ENCODE measurements around the gene MEAF6. TPM values are rescaled to one million over a fixed set of nuclear protein-coding genes. Genes with fewer than 3 reads are reported as not detected.

MEAF6 gene
- total RNA-seq, 1 experiment from 2014 or later, result 51.6 TPM

DNA sequence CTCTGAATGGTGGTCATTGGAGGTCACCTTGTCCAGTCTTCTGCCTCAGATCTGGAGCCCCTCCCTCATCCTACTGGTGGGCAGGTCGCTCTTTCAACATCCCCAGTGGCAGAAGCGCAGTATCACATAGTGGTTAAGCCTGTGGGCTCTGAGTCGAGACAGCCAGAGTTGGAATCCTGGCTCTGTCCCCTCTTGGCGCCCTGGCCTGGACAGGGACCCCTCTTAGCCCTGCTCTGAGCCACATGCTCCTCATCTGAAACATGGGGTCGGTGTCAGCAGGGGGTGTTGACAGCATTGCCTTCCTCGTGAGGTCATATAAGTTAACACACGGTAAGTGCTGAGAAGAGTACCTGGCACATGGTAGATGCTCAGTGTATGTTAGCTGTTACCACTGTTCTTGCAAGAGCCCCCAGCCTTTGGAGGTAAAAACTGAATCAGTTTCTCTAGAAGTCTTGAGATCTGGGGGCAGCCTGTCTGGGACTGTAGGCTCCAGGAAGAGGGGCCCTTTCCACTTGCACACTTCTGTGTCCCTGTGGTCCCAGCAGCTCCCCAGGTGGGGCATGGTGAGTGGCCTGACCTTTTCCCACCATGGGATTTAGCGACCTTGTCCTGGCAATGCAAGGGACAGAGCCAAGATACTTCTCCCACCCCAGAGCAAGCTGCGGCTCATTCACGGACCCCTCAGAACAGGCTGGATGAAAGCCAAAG is 33.8 kb downstream of the MEAF6 start:
- Histone ChIP-seq H3K9me3 (ENCODE audit: control insufficient read depth, low read depth, low read length) (no peaks in the 10 kb centered on the region), H4K5ac (ENCODE audit: insufficient read length, low read depth, low read length) (no peak overlapping the region), H3T11ph (ENCODE audit: low read length) (no peak overlapping the region), H2AFZ (ENCODE audit: low read length) (no peak overlapping the region), H3K23ac (ENCODE audit: insufficient read length, low read depth, low read length) (no peak overlapping the region), H4K8ac (replicated peaks; ENCODE audit: insufficient read length, low read depth, low read length) (no peak overlapping the region), H3K14ac (ENCODE audit: insufficient read depth, low read length) (no peak overlapping the region), H4K20me1 (ENCODE audit: control insufficient read depth, insufficient read depth, insufficient read length) (no peaks in the 10 kb centered on the region), H2BK15ac (ENCODE audit: low read depth, low read length) (no peak overlapping the region), H3K56ac (ENCODE audit: insufficient read length, low read depth, low read length) (no peak overlapping the region), H2BK12ac (ENCODE audit: insufficient read length, low read depth, low read length) (no peak overlapping the region), H3K4ac (ENCODE audit: low read depth, low read length) (no peak overlapping the region), H3K9ac (ENCODE audit: extremely low read depth, insufficient read length, low read length) (no peak overlapping the region), H4K91ac (ENCODE audit: insufficient read length, low read depth, low read length) (no peak overlapping the region), H3K27me3 (ENCODE audit: insufficient read depth, low read length) (no peaks in the 10 kb centered on the region), H3K27ac (ENCODE audit: insufficient read length, low read depth, low read length) (no peak overlapping the region), H2BK5ac (ENCODE audit: insufficient read length, low read length) (no peak overlapping the region), H3K4me2 (ENCODE audit: insufficient read depth, insufficient read length, low read length) (no peak overlapping the region), H2AK5ac (ENCODE audit: insufficient read length, low read length) (no peak overlapping the region), H3K79me1 (ENCODE audit: insufficient read depth, low read depth, low read length, poor library complexity, severe bottlenecking) (no peaks in the 10 kb centered on the region), H3K18ac (ENCODE audit: insufficient read length, low read depth, low read length) (no peak overlapping the region), H3K79me2 (ENCODE audit: insufficient read depth, low read length) (no peaks in the 10 kb centered on the region; the same call in 1 of the 2 replicates), H3K23me2 (ENCODE audit: insufficient read length, low read depth, low read length, poor library complexity, severe bottlenecking) (no peaks in the 10 kb centered on the region), H2BK120ac (ENCODE audit: low read depth, low read length, poor library complexity, severe bottlenecking) (no peak overlapping the region), H3K4me1 (ENCODE audit: insufficient read depth, low read length) (peaks cover 7% of the 10 kb centered on the region; the same call in 1 of the 2 replicates), H2BK20ac (ENCODE audit: low read depth, low read length, poor library complexity, severe bottlenecking) (no peak overlapping the region)
- H3K4me1 Mint-ChIP-seq, result peaks cover 25 to 37% of the 10 kb centered on the region in 2 experiments
- no peaks in the 10 kb centered on the region; the same call in 1 of the 2 replicates for H3K27me3 Mint-ChIP-seq (ENCODE audit: low read depth)
- H3K9me3 Mint-ChIP-seq, result no peaks in the 10 kb centered on the region
- H3K27ac Mint-ChIP-seq, result no peak overlapping the region
- TF ChIP-seq, protein P1, sequence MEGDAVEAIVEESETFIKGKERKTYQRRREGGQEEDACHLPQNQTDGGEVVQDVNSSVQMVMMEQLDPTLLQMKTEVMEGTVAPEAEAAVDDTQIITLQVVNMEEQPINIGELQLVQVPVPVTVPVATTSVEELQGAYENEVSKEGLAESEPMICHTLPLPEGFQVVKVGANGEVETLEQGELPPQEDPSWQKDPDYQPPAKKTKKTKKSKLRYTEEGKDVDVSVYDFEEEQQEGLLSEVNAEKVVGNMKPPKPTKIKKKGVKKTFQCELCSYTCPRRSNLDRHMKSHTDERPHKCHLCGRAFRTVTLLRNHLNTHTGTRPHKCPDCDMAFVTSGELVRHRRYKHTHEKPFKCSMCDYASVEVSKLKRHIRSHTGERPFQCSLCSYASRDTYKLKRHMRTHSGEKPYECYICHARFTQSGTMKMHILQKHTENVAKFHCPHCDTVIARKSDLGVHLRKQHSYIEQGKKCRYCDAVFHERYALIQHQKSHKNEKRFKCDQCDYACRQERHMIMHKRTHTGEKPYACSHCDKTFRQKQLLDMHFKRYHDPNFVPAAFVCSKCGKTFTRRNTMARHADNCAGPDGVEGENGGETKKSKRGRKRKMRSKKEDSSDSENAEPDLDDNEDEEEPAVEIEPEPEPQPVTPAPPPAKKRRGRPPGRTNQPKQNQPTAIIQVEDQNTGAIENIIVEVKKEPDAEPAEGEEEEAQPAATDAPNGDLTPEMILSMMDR (conservative IDR thresholded peaks at IDR 0.05), result no peak
- no CpG with 5 or more reads among the region's 10 CpGs for WGBS (ENCODE audit: extremely low coverage, insufficient read length, low lambda C conversion rate)
- H3K36me3 Mint-ChIP-seq (ENCODE audit: insufficient read depth in 1 of 3, low read depth in 3 of 3), result peaks cover 16 to 45% (median 28%) of the 10 kb centered on the region in 3 experiments; a peak in 6 of 7 replicates
- no peak overlapping the region; a peak in 1 of 5 replicates for H3K4me3 Mint-ChIP-seq
- DNase-seq, result no peak
